Measurements from ENCODE around the gene GRIA4.

The GRIA4 gene

GRCh38 chr11:105635466-105635865 lies 25.6 kb downstream of the GRIA4 start:
- no peak overlapping the region for H3K4me3 ChIP-seq (ENCODE audit: low read depth, low read length)

GRCh38 chr11:105636496-105636895 lies 26.6 kb downstream of the GRIA4 start:
- no peak overlapping the region for H3K4me3 ChIP-seq (ENCODE audit: low read depth, low read length)

- H3K4me3 ChIP-seq (ENCODE audit: low read depth, low read length): no peak overlapping the region
Measured at GRCh38 chr11:105639527-105639926, 29.7 kb downstream of the GRIA4 start.

- no peak overlapping the region for H3K4me3 ChIP-seq (ENCODE audit: low read depth, low read length)
Measured at GRCh38 chr11:105641433-105641832, 31.6 kb downstream of the GRIA4 start.

GRCh38 chr11:105642870-105643269 lies 33.0 kb downstream of the GRIA4 start:
- no peak overlapping the region for H3K4me3 ChIP-seq (ENCODE audit: low read depth, low read length)

GRCh38 chr11:105644839-105645573 lies 35.1 kb downstream of the GRIA4 start:
- no peak overlapping the region for H3K4me3 ChIP-seq (ENCODE audit: low read depth, low read length)

GRCh38 chr11:105647780-105648179 lies 37.9 kb downstream of the GRIA4 start:
- no peak overlapping the region for H3K4me3 ChIP-seq (ENCODE audit: low read depth, low read length)

- H3K4me3 ChIP-seq (ENCODE audit: low read depth, low read length): no peak overlapping the region
Measured at GRCh38 chr11:105648762-105649161, 38.9 kb downstream of the GRIA4 start.

- H3K4me3 ChIP-seq (ENCODE audit: low read depth, low read length): no peak overlapping the region
Measured at GRCh38 chr11:105665281-105665680, 55.4 kb downstream of the GRIA4 start.

- no peak overlapping the region for H3K4me3 ChIP-seq (ENCODE audit: low read depth, low read length)
Measured at GRCh38 chr11:105667441-105667840, 57.6 kb downstream of the GRIA4 start.

GRCh38 chr11:105670811-105671210 lies 60.9 kb downstream of the GRIA4 start:
- no peak overlapping the region for H3K4me3 ChIP-seq (ENCODE audit: low read depth, low read length)

GRCh38 chr11:105673089-105673488 lies 63.2 kb downstream of the GRIA4 start:
- H3K4me3 ChIP-seq (ENCODE audit: low read depth, low read length): no peak overlapping the region

GRCh38 chr11:105689631-105690030 lies 79.8 kb downstream of the GRIA4 start:
- no peak overlapping the region for H3K4me3 ChIP-seq (ENCODE audit: low read depth, low read length)

- no peak overlapping the region for H3K4me3 ChIP-seq (ENCODE audit: low read depth, low read length)
Measured at GRCh38 chr11:105690467-105690866, 80.6 kb downstream of the GRIA4 start.

- H3K4me3 ChIP-seq (ENCODE audit: low read depth, low read length): no peak overlapping the region
Measured at GRCh38 chr11:105693075-105693759, 83.3 kb downstream of the GRIA4 start.

- no peak overlapping the region for H3K4me3 ChIP-seq (ENCODE audit: low read depth, low read length)
Measured at GRCh38 chr11:105696000-105696399, 86.1 kb downstream of the GRIA4 start.

GRCh38 chr11:105697291-105697690 lies 87.4 kb downstream of the GRIA4 start:
- no peak overlapping the region for H3K4me3 ChIP-seq (ENCODE audit: low read depth, low read length)

GRCh38 chr11:105699203-105699602 lies 89.3 kb downstream of the GRIA4 start:
- no peak overlapping the region for H3K4me3 ChIP-seq (ENCODE audit: low read depth, low read length)

- no peak overlapping the region for H3K4me3 ChIP-seq (ENCODE audit: low read depth, low read length)
Measured at GRCh38 chr11:105700271-105700670, 90.4 kb downstream of the GRIA4 start.

GRCh38 chr11:105701098-105701497 lies 91.2 kb downstream of the GRIA4 start:
- no peak overlapping the region for H3K4me3 ChIP-seq (ENCODE audit: low read depth, low read length)

GRCh38 chr11:105705786-105706530 lies 96.1 kb downstream of the GRIA4 start:
- no peak overlapping the region for H3K4me3 ChIP-seq (ENCODE audit: low read depth, low read length)

GRCh38 chr11:105713106-105713505 lies 103.2 kb downstream of the GRIA4 start:
- no peak overlapping the region for H3K4me3 ChIP-seq (ENCODE audit: low read depth, low read length)
